SHP77 treated with DMSO at 0.1 percent for 48 hours (cell line): Measurements from ENCODE around the gene OAT.
A peak's percentile ranks its signal among the peaks of the same experiment; 100 is the strongest.
"Not testable (repeated sequence)": the region's sequence is repeated elsewhere in the genome, so short reads cannot be mapped to it uniquely, and the experiment has no call there.

ENCODE experiments used
- DNase-seq: peaks from one replicate; lab custom pipeline; 2025; lab: John Stamatoyannopoulos, UW

Gene OAT

GRCh38 chr10:124378881-124379471 lies 39.7 kb downstream of the OAT start:
- no peak for DNase-seq

DNA sequence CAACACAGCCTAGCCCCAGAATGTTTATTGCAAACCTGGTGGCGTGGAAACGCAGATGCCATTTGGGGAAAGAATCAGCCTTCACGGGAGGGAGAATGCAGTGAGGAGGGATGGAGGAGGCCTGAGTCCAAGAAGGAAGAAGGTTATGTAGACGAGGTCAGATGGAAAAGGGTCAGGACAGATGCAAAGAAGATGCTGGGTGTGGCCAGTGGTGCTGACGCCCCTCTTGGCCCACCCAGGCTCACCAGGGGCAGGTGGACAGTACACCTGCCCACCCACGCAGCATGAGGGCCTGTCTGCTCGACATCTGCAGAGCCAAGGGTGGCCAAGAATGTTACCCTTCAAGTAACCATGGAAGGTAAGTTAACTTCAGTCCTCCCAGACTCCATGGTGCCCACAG lies 40.5 kb downstream of the OAT start:
- DNase-seq = no peak

DNA sequence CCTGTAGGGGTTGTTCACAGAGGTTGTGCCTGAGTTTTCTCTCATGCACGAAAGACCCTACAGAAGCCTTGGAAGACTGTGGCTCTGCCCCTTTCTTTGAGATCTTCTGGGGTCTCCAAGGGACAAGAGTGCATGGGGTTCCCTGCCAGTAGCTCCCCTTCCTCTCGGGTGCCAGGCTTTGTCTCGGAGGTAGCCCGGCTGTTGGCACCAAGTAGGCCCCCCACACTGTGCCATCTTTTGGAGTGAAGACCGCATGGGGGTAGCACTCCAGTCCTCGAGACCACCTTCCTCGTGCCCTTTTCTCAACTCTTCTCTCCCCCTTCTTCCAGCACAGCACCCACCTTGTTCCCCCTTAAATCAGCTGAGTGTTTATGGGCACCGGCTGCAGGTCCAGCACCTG lies 41.6 kb downstream of the OAT start:
- no peak for DNase-seq

GRCh38 chr10:124376411-124376810 lies 42.3 kb downstream of the OAT start:
- no peak for DNase-seq

GRCh38 chr10:124375691-124376090 lies 43.0 kb downstream of the OAT start:
- DNase-seq = no peak

DNA sequence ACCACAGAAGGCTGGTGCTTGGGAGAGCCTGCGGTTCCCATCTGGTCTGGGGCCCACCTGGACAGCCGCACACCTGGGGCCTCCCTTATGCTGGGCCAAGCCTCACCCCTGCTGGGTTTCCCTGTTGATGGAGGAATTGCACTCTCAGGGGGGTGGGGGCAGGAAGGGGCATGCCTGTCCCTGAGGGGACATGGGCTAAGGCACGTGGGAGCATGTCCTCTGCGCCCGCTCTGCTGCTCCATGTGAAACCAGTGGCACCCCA lies 43.4 kb downstream of the OAT start:
- DNase-seq = no peak

GRCh38 chr10:124374535-124375352 lies 44.0 kb downstream of the OAT start:
- no peak for DNase-seq

DNA sequence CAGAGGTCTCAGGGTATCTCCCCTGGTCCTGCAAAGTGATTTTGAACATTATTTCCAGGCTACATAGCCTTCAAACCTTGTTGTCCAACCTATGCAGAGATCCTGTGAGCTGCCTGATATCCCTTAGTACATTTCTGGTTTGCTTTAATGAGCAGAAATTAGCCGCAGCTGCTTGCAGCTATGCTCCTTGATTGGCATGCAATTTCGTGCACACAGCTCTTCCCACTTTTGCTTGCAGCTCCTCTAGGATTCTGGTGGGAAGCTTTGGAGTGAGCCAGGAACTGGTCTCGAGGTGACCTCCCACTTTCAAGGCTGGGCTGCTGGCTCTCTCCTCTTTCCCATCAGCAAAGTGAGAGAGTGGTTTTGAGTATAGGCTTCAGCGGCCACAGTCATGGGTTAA lies 45.8 kb downstream of the OAT start:
- no peak for DNase-seq

GRCh38 chr10:124370426-124370825 lies 48.3 kb downstream of the OAT start:
- no peak for DNase-seq

GRCh38 chr10:124369986-124370385 lies 48.7 kb downstream of the OAT start:
- no peak for DNase-seq

GRCh38 chr10:124369533-124369932 lies 49.2 kb downstream of the OAT start:
- DNase-seq = not testable (repeated sequence)

- DNase-seq = no peak
These were observed 49.7 kb downstream of the OAT start for GRCh38 chr10:124369066-124369465.

GRCh38 chr10:124367936-124368335 lies 50.8 kb downstream of the OAT start:
- no peak for DNase-seq

GRCh38 chr10:124367414-124367813 lies 51.3 kb downstream of the OAT start:
- DNase-seq = no peak

- no peak for DNase-seq
These were observed 51.9 kb downstream of the OAT start for GRCh38 chr10:124366825-124367224.

DNA sequence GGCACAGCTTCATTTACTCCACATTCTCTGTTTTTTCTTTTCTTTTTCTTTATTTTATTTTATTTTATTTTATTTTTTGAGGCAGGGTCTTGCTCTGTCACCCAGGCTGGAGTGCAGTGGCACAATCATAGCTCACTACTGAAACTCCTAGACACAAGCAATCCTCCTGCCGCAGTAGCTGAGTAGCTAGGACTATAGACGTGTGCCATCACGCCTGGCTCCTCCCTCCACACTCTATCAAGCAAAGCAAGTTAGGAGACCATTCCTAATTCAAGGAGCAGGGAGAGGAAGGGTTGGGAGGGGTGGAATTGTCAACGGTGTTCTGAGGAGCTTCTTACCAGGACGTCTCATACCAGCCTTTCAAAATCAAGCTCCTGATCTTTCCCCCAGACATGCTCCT lies 52.4 kb downstream of the OAT start:
- DNase-seq = no peak

GRCh38 chr10:124364674-124365073 lies 54.0 kb downstream of the OAT start:
- no peak for DNase-seq

- DNase-seq = no peak
These were observed 56.2 kb downstream of the OAT start for GRCh38 chr10:124362568-124362967.

DNA sequence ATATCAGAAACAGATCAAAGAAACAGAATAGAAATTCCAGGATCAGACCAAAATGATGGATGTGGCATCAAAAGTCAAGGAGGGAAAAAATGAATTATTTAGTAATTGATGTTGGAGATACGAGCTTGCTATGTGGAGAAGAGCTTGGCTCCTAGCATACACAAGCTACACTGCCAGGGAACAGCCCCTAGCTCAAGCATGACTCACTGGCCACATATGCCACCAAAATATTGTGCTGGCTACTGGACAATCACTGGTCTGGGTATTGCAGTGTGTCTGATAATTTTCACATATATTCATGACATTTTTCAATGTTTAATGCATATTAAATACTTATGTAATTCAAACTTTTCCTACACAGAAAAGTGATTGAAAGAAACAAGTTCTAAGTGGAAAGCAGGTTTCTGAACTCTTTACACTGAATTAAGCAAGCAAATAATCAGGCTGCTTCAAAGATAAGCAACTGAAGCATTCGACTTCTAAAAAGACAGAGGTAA lies 59.3 kb downstream of the OAT start:
- no peak for DNase-seq

DNA sequence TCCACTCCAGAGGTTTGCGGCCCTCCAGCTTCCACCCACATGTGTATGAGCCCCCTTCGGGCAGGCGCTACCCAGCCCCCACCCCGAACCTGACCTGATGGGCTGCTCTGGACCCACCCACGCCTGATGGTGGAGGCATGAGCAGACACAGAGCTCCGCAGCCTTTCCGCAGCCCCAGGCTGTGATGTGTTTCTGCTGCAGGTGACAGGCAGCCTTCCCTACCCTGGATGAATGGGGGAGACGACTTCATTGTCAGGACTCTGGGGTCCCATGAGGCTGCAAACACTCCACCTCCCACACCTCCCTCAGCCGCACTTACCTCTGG lies 61.2 kb downstream of the OAT start:
- no peak for DNase-seq

GRCh38 chr10:124356701-124357560 lies 61.8 kb downstream of the OAT start:
- no peak for DNase-seq

DNA sequence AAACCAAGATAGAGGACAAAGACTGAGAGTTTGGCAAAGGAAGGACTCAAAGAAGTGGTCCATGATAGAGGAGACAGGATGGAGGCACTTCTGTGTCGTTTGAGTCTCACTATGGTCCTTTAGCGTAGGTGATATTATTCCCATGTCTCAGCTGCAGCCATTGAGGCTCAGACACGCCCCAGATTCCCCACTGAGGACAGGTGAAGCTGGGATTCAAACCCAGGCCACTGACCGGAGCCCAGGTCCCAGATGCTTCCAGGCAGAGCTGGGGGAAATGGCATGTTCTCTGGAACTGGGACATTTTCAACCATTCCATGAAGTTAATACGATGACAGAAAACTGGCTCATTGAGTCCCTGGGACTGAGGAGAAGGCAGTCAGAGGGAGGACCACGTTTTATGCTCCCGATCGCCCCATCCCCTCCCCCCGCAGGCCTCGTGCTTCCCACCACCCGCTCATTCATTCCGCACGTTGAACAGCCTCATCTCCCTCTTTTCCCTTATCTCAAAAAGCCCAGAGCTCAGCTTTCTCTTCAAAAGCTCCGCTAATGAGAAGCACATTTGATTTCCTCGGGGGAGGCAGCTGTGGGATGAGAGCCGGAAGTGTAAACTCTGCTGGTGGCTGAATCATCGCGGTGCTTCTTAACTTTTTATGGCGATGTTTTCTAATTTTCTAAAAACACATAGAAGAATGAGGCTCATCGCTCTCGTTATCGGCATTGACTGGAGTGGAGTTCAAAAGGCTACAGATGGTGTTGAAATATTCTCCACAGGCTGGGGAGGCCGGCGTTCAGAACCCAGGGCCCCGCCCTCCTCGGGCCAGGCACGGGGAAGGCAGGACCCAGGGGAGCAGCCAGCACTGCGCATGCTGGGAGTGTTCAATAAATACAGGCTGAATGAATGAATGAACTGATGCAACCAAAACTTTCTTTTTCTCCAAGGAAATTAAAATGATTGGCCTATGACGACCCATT lies 64.0 kb downstream of the OAT start:
- peak; percentile 54 for DNase-seq
